Kidney (tissue), 14 donors: ENCODE measurements around the gene LMTK2. TPM values are rescaled to one million over a fixed set of nuclear protein-coding genes. Genes with fewer than 3 reads are reported as not detected.

ENCODE experiments used
- DNase-seq, 5 donors: peaks; one replicate each; pipeline ENCODE4 v3.0.0-alpha.2; 2013 to 2020
- FAIRE-seq: peaks from 2 replicates; lab custom pipeline; 2012; peaks lifted over from hg19 to GRCh38; lab: Jason Lieb, UNC
- H3K27ac ChIP-seq, 2 donors: one replicate each; pipeline ENCODE4 v1.7.0; 2013; ENCODE audit warnings: low read depth in 2 of 2, low read length in 2 of 2, inconsistent platforms in 1 of 2
- H3K27me3 ChIP-seq: one replicate; pipeline ENCODE4 v1.7.1; 2013; ENCODE audit warnings: low read length, inconsistent platforms; ENCODE audit not compliant: control insufficient read depth, insufficient read depth
- H3K36me3 ChIP-seq, 3 donors: one replicate each; pipeline versions ENCODE4 v1.7.0 to v1.7.1; 2013; ENCODE audit warnings: low read length in 3 of 3, control low read depth in 1 of 3, inconsistent platforms in 1 of 3; ENCODE audit not compliant: insufficient read depth in 3 of 3, control insufficient read depth in 2 of 3
- H3K4me1 ChIP-seq, 3 donors: one replicate each; pipeline versions ENCODE4 v1.7.0 to v1.7.1; 2013; ENCODE audit warnings: low read length in 3 of 3, inconsistent platforms in 1 of 3, low read depth in 1 of 3; ENCODE audit not compliant: control insufficient read depth in 2 of 3, insufficient read depth in 2 of 3
- H3K4me3 ChIP-seq, 3 donors: one replicate each; pipeline versions ENCODE4 v1.7.0 to v1.8.1; 2013; ENCODE audit warnings: low read length in 3 of 3, control low read depth in 1 of 3, inconsistent platforms in 1 of 3
- H3K9ac ChIP-seq, 3 donors: one replicate each; pipeline versions ENCODE4 v1.7.0 to v1.7.1; 2013; ENCODE audit warnings: low read length in 3 of 3, control low read depth in 1 of 3, inconsistent platforms in 1 of 3
- H3K9me3 ChIP-seq, 3 donors: one replicate each; pipeline versions ENCODE4 v1.7.0 to v1.7.1; 2013; ENCODE audit warnings: low read length in 3 of 3, control low read depth in 1 of 3, inconsistent platforms in 1 of 3; ENCODE audit not compliant: control insufficient read depth in 2 of 3, insufficient read depth in 1 of 3
- intact Hi-C: fragments of 100-400 bp; cut with DNase I; formaldehyde crosslinking; loops from one replicate; pipeline ENCODE4 v1.11.1; 2022
- polyA plus RNA-seq: library from polyadenylated mRNA; stranded (reverse); fragments of 350-450 nt; fragmentation: Illumina TruSeq; extraction: RNeasy Lipid Tissue Mini Kit (QIAGEN cat#74804); gene quantifications from one replicate; pipeline ENCODE4 v1.2.3, GENCODE V29; 2014; ENCODE audit warnings: low read depth, low replicate concordance; ENCODE audit not compliant: insufficient read depth
- total RNA-seq: library from RNA; stranded (reverse); fragmentation: NEBNext Ultra II Directional; extraction: Animal tissue kit (Norgen Biotek cat#: 25700); gene quantifications from one replicate; pipeline ENCODE4 v1.2.1, GENCODE V29; 2021
- TF ChIP-seq, protein P1 (sequence below): IDR thresholded peaks from 3 replicates; pipeline ENCODE4 v1.5.1; 2012; ENCODE audit warnings: mild to moderate bottlenecking, moderate library complexity, borderline replicate concordance; ENCODE audit not compliant: insufficient read depth; ENCODE audit errors: extremely low read depth
- donor health status: control.
- donor health status: control.
- donor health status: control.
- donor health status: control.
- donor health status: control.
- donor health status: DM: yes; HTN: yes; CAD: no.
- donor health status: Normal renal cell carcinoma (clear cell type).

The LMTK2 gene
- total and polyA plus RNA-seq, 2 donors from 2014 or later: 3.3 to 24.8 TPM

GRCh38 chr7:98115746-98116525 lies 9.3 kb downstream of the LMTK2 start:
- TF ChIP-seq, protein P1, sequence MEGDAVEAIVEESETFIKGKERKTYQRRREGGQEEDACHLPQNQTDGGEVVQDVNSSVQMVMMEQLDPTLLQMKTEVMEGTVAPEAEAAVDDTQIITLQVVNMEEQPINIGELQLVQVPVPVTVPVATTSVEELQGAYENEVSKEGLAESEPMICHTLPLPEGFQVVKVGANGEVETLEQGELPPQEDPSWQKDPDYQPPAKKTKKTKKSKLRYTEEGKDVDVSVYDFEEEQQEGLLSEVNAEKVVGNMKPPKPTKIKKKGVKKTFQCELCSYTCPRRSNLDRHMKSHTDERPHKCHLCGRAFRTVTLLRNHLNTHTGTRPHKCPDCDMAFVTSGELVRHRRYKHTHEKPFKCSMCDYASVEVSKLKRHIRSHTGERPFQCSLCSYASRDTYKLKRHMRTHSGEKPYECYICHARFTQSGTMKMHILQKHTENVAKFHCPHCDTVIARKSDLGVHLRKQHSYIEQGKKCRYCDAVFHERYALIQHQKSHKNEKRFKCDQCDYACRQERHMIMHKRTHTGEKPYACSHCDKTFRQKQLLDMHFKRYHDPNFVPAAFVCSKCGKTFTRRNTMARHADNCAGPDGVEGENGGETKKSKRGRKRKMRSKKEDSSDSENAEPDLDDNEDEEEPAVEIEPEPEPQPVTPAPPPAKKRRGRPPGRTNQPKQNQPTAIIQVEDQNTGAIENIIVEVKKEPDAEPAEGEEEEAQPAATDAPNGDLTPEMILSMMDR: no peak
- DNase-seq (no peak), FAIRE-seq (no peak)
- H3K9ac ChIP-seq: no peak overlapping the region
- H3K36me3 ChIP-seq: no peaks in the 10 kb centered on the region
- no peaks in the 10 kb centered on the region for H3K9me3 ChIP-seq
- peaks cover 0 to 18% (median 6%) of the 10 kb centered on the region in 3 donors for H3K4me1 ChIP-seq
- no peak overlapping the region for H3K27ac ChIP-seq
- no peaks in the 10 kb centered on the region for H3K27me3 ChIP-seq
- H3K4me3 ChIP-seq: no peak overlapping the region
- intact Hi-C loops: no loop called here

DNA sequence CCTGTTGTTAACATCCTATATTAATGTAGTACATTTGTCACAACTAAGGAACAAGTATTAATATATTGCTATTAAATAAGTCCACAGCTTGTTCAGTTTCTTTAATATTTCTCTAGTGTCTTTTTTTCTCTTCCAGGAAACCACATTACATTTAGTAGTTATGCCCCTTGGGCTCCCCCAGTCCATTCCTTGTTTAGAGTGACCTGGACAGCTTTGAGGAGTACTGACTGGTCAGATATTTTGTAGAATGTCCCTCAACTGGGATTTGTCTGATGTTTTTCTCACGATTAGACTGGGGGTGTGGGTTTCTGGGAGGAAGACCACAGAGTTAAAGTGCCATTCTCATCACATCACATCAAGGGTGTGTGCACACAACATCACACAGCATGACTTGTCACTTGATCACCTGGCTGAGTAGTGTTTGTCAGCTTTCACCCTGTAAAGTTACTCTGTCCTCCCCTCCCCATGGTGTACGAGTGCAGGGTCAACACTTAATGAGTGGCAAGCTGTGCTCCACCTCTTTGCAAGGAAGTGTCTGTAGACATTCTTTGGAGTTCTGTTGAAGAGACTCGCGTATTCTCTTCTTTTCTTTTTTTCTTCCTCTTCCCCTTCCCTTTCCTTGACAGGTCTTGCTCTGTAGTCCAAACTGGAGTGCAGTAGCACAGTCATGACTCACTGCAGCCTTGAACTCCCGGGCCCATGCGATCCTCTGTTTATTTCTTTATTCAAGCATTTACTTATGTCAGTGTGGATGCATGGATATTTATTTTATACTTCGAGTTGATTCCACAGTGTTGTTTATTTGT lies 10.2 kb downstream of the LMTK2 start:
- TF ChIP-seq, protein P1: no peak
- no peak for FAIRE-seq
- intact Hi-C loops: no loop called here
- peaks cover 0 to 18% (median 6%) of the 10 kb centered on the region in 3 donors for H3K4me1 ChIP-seq
- DNase-seq: peak in 1 of 5 donors; percentile 47
- no peaks in the 10 kb centered on the region for H3K27me3 ChIP-seq
- no peaks in the 10 kb centered on the region for H3K9me3 ChIP-seq
- no peaks in the 10 kb centered on the region for H3K36me3 ChIP-seq
- peak overlapping the region in 1 of 2 donors; percentile 13 for H3K27ac ChIP-seq
- H3K4me3 ChIP-seq: no peak overlapping the region
- no peak overlapping the region for H3K9ac ChIP-seq

DNA sequence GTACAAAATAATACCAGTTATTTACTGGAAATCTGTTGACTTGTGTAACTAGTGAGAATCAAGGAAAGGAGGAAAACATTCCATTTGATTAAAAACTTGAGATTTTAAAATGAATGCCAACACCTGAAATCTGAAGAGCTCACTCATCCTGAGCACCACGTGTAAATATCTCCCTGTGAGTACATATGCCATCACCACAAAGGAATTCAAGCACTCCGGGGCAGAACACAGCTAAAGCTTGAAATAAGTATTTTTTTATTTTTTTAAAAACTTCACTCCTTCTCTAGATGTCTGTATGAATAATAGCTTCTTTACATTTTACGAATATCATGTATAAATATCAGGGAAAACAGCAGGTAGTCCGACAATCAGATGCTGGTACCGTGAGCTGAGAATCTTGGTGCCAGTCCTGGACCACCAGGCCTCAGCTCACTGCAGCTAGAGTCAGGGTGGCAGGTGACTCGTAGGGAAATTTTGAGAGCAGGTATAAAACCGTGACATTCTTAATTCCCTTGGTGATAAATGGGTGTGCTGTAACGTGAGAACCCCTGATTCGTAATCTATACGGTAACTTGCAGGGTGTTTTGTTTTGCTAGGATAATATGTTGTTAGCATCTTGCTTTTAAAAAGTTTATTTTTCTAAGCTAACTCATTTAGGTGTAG lies 12.7 kb downstream of the LMTK2 start:
- Histone ChIP-seq H3K9ac (no peak overlapping the region), H3K36me3 (no peaks in the 10 kb centered on the region), H3K27ac (no peak overlapping the region), H3K9me3 (no peaks in the 10 kb centered on the region), H3K27me3 (no peaks in the 10 kb centered on the region), H3K4me1 (peaks cover 0 to 18% (median 6%) of the 10 kb centered on the region in 3 donors), H3K4me3 (no peak overlapping the region)
- FAIRE-seq (no peak), DNase-seq (peak in 2 of 5 donors; percentile 54 to 65)
- TF ChIP-seq, protein P1: no peak
- intact Hi-C loops: no loop called here
